Vagina (tissue), 2 donors: ENCODE results near the gene EMILIN1.

Experiments used
- POLR2A ChIP-seq, 2 donors: fragments of 450-650 bp; IDR thresholded peaks; one replicate each; pipeline ENCODE4 v1.6.1; 2017; ENCODE audit warnings: antibody characterized with exemption in 2 of 2, mild to moderate bottlenecking in 2 of 2, moderate library complexity in 2 of 2
- POLR2AphosphoS5 ChIP-seq, 2 donors: sonication (generic); formaldehyde crosslinking; IDR thresholded peaks; one replicate each; pipeline ENCODE4 v1.9.0; 2017; ENCODE audit warnings: antibody characterized with exemption in 2 of 2, mild to moderate bottlenecking in 2 of 2, low read depth in 1 of 2; ENCODE audit not compliant: insufficient read depth in 1 of 2
- TF ChIP-seq, protein P1 (sequence below), 3 experiments: fragments of 450-650 bp in 2 of 3; fragments of 200-600 bp in 1 of 3; sonication (generic) in 1 of 3; IDR thresholded peaks; one replicate each; pipeline ENCODE4 v1.5.1; 2017 to 2019; ENCODE audit warnings: antibody characterized with exemption in 3 of 3, mild to moderate bottlenecking in 2 of 3, moderate library complexity in 2 of 3

DNA sequence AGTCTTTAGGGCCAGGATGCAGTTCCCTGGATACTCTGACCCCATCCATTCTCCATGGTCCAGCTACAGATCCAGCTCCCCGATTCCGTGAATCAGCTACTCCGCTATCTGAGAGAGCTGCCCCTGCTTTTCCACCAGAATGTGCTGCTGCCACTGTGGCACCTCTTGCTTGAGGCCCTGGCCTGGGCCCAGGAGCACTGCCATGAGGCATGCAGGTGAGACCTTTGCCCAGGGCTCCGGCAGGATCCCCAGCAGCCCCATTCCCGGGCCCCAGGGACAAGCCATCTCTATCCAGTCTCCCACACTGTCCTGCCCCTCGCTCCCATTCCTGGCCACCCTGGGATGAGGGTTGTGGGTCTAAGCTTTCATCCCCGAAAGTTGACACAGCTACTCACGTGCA, 38.1 kb upstream of the EMILIN1 start:
- TF ChIP-seq, protein P1, sequence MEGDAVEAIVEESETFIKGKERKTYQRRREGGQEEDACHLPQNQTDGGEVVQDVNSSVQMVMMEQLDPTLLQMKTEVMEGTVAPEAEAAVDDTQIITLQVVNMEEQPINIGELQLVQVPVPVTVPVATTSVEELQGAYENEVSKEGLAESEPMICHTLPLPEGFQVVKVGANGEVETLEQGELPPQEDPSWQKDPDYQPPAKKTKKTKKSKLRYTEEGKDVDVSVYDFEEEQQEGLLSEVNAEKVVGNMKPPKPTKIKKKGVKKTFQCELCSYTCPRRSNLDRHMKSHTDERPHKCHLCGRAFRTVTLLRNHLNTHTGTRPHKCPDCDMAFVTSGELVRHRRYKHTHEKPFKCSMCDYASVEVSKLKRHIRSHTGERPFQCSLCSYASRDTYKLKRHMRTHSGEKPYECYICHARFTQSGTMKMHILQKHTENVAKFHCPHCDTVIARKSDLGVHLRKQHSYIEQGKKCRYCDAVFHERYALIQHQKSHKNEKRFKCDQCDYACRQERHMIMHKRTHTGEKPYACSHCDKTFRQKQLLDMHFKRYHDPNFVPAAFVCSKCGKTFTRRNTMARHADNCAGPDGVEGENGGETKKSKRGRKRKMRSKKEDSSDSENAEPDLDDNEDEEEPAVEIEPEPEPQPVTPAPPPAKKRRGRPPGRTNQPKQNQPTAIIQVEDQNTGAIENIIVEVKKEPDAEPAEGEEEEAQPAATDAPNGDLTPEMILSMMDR (IDR thresholded peaks at IDR 0.05), result no peak
- TF ChIP-seq POLR2A (IDR thresholded peaks at IDR 0.05) (no peak), POLR2AphosphoS5 (IDR thresholded peaks at IDR 0.05; ENCODE audit: insufficient read depth in 1 of 2, low read depth in 1 of 2) (no peak)
